Measurements from ENCODE around the gene TRMT61B. TPM values are rescaled to one million over a fixed set of nuclear protein-coding genes. Genes with fewer than 3 reads are reported as not detected.

TRMT61B gene
- total and polyA plus RNA-seq, 9 of the 15 experiments (the other 6 are each of a cell fraction or from before 2014, with no cell fraction given): 13.2 to 28.3 (median 19.5) TPM

GRCh38 chr2:28868611-28869010, 1.5 kb downstream of the TRMT61B start:
- Histone ChIP-seq H3K4me2 (ENCODE audit: insufficient read depth, low read length) (peak overlapping the region; percentile 98), H3K27me3 (ENCODE audit: control insufficient read depth in 2 of 2, insufficient read depth in 2 of 2, low read length in 2 of 2) (no peaks in the 10 kb centered on the region), H3K9ac (ENCODE audit: insufficient read depth in 1 of 2, low read depth in 2 of 2, low read length in 2 of 2) (peak overlapping the region; percentile 88 to 90), H2AFZ (ENCODE audit: low read depth, low read length) (no peak overlapping the region), H3K4me3 (peak overlapping the region; percentile 94), H3K36me3 (ENCODE audit: control insufficient read depth, insufficient read depth, low read length) (peaks cover 28% of the 10 kb centered on the region), H3K27ac (ENCODE audit: extremely low read depth, low read depth, low read length) (no peak overlapping the region; the same call in 2 of the 3 replicates), H3K9me1 (ENCODE audit: control insufficient read depth, insufficient read depth, low read length) (no peaks in the 10 kb centered on the region), H3K9me3 (replicated peaks; ENCODE audit: control insufficient read depth, insufficient read depth, low read depth, low read length) (no peaks in the 10 kb centered on the region), H3K79me2 (ENCODE audit: control insufficient read depth, insufficient read depth, low read length) (peaks cover 54% of the 10 kb centered on the region), H4K20me1 (replicated peaks; ENCODE audit: control insufficient read depth, insufficient read depth, low read length) (no peaks in the 10 kb centered on the region), H3K4me1 (replicated peaks in 1 of 2; ENCODE audit: control insufficient read depth in 2 of 2, insufficient read depth in 2 of 2, low read length in 2 of 2) (peaks cover 4 to 12% of the 10 kb centered on the region in 2 experiments; a peak in 4 of 5 replicates)
- DNase-seq (ENCODE audit: extremely low read depth in 1 of 4, low spot score in 3 of 4) (peak in 1 of 4 experiments; percentile 30), FAIRE-seq (peak; percentile 69), ATAC-seq (no peak)
- no TSS peak for BruUV-seq (replicated peaks)
- POLR2A ChIA-PET: interaction anchor here (0.5 to 1.6 kb wide), 3 partner anchors 9 to 106 kb away, joined by 3 to 11 read pairs (median 4); no protein-coding TSS in a partner anchor
- 3% methylated on average over 12 of the region's 12 CpGs for WGBS (ENCODE audit: insufficient coverage, low coverage, missing lambda C conversion rate)
- intact Hi-C loops (cut with micrococcal nuclease): no loop called here
- CTCF ChIA-PET (ENCODE audit: low intra/inter-chr PET ratio): no interaction called here
- no peak for TF ChIP-seq RFX1 (IDR thresholded peaks at IDR 0.05)
- no peak for TF ChIP-seq SRSF9 (IDR thresholded peaks at IDR 0.05; ENCODE audit: borderline replicate concordance, low read depth, low read length)
- no peak for TF ChIP-seq CBX1 (IDR thresholded peaks at IDR 0.05; ENCODE audit: low read depth)
- no peak for TF ChIP-seq PRPF4 (IDR thresholded peaks at IDR 0.05; ENCODE audit: insufficient read depth, low read depth, low read length, poor library complexity, severe bottlenecking)
- no peak for TF ChIP-seq ZNF77 (CRISPR knock-in tag; IDR thresholded peaks at IDR 0.05)
- TF ChIP-seq REST (IDR thresholded peaks at IDR 0.05; ENCODE audit: borderline replicate concordance): no peak
- no peak for TF ChIP-seq REST (CRISPR knock-in tag; IDR thresholded peaks at IDR 0.05; ENCODE audit: low read depth)
- in situ Hi-C loops (cut with MboI): no loop called here
